ENCODE measurements around the gene TRAPPC5.
A peak's percentile ranks its signal among the peaks of the same experiment; 100 is the strongest.

TRAPPC5 gene

GRCh38 chr19:7646426-7646700, 34.3 kb upstream of the TRAPPC5 start:
- no peak for DNase-seq (ENCODE audit: low read depth)
- no peak overlapping the region for H3K4me3 ChIP-seq (ENCODE audit: low read depth, low read length)
- TF ChIP-seq MYC (IDR thresholded peaks at IDR 0.05; ENCODE audit: low read depth, low read length) (no peak), CTCF (IDR thresholded peaks at IDR 0.05; ENCODE audit: low read depth, low read length) (no peak), MAX (IDR thresholded peaks at IDR 0.05; ENCODE audit: low read depth, low read length) (no peak), POLR2A (IDR thresholded peaks at IDR 0.05; ENCODE audit: extremely low read depth, insufficient read length) (no peak)

- TF ChIP-seq MAX (IDR thresholded peaks at IDR 0.05; ENCODE audit: low read depth, low read length) (no peak), POLR2A (IDR thresholded peaks at IDR 0.05; ENCODE audit: extremely low read depth, insufficient read length) (no peak), MYC (IDR thresholded peaks at IDR 0.05; ENCODE audit: low read depth, low read length) (no peak), CTCF (IDR thresholded peaks at IDR 0.05; ENCODE audit: low read depth, low read length) (no peak)
- no peak for DNase-seq (ENCODE audit: low read depth)
- H3K4me3 ChIP-seq (ENCODE audit: low read depth, low read length): no peak overlapping the region
These were observed 33.5 kb upstream of the TRAPPC5 start for GRCh38 chr19:7647156-7647555.

- DNase-seq (ENCODE audit: low read depth): no peak
- H3K4me3 ChIP-seq (ENCODE audit: low read depth, low read length): no peak overlapping the region
- no peak for TF ChIP-seq MYC (IDR thresholded peaks at IDR 0.05; ENCODE audit: low read depth, low read length)
These were observed 32.2 kb upstream of the TRAPPC5 start for GRCh38 chr19:7648265-7649014.

- H3K4me3 ChIP-seq (ENCODE audit: low read depth, low read length): no peak overlapping the region
- no peak for TF ChIP-seq MYC (IDR thresholded peaks at IDR 0.05; ENCODE audit: low read depth, low read length)
- no peak for TF ChIP-seq CTCF (IDR thresholded peaks at IDR 0.05; ENCODE audit: low read depth, low read length)
- TF ChIP-seq POLR2A (IDR thresholded peaks at IDR 0.05; ENCODE audit: extremely low read depth, insufficient read length): no peak
- TF ChIP-seq MAX (IDR thresholded peaks at IDR 0.05; ENCODE audit: low read depth, low read length): no peak
- no peak for DNase-seq (ENCODE audit: low read depth)
These were observed 30.5 kb upstream of the TRAPPC5 start for GRCh38 chr19:7650148-7650547.

GRCh38 chr19:7652061-7652641, 28.5 kb upstream of the TRAPPC5 start:
- H3K4me3 ChIP-seq (ENCODE audit: low read depth, low read length): no peak overlapping the region
- peak; percentile 69 for TF ChIP-seq MAX (IDR thresholded peaks at IDR 0.05; ENCODE audit: low read depth, low read length)
- no peak for TF ChIP-seq POLR2A (IDR thresholded peaks at IDR 0.05; ENCODE audit: extremely low read depth, insufficient read length)
- TF ChIP-seq MYC (IDR thresholded peaks at IDR 0.05; ENCODE audit: low read depth, low read length): peak; percentile 82
- peak; percentile 97 for TF ChIP-seq CTCF (IDR thresholded peaks at IDR 0.05; ENCODE audit: low read depth, low read length)
- peak; percentile 99 for DNase-seq (ENCODE audit: low read depth)

GRCh38 chr19:7654401-7654800, 26.2 kb upstream of the TRAPPC5 start:
- DNase-seq (ENCODE audit: low read depth): no peak
- TF ChIP-seq CTCF (IDR thresholded peaks at IDR 0.05; ENCODE audit: low read depth, low read length) (no peak), MYC (IDR thresholded peaks at IDR 0.05; ENCODE audit: low read depth, low read length) (no peak), MAX (IDR thresholded peaks at IDR 0.05; ENCODE audit: low read depth, low read length) (no peak), POLR2A (IDR thresholded peaks at IDR 0.05; ENCODE audit: extremely low read depth, insufficient read length) (no peak)
- H3K4me3 ChIP-seq (ENCODE audit: low read depth, low read length): no peak overlapping the region
